Esophagus muscularis mucosa (tissue), 4 donors: ENCODE results near the gene INCENP. TPM values are rescaled to one million over a fixed set of nuclear protein-coding genes. Genes with fewer than 3 reads are reported as not detected.

Experiments used
- DNase-seq: peaks from one replicate; pipeline ENCODE4 v3.0.0-alpha.2; 2017; ENCODE audit errors: extremely low spot score
- H3K27ac ChIP-seq, 4 donors: fragments of 200-600 bp; sonication (generic); replicated peaks in 1 of 4; 1 replicate in 3 of 4; 2 replicates in 1 of 4; pipeline ENCODE4 v1.5.1; 2016 to 2019; ENCODE audit warnings: mild to moderate bottlenecking in 1 of 4
- H3K27me3 ChIP-seq, 4 donors: fragments of 200-600 bp; sonication (generic); one replicate each; pipeline versions ENCODE4 v1.5.1 to v1.6.0; 2016 to 2019
- H3K36me3 ChIP-seq, 4 donors: fragments of 200-600 bp; sonication (generic); one replicate each; pipeline ENCODE4 v1.5.1; 2016 to 2019
- H3K4me1 ChIP-seq, 4 donors: fragments of 200-600 bp; sonication (generic); one replicate each; pipeline ENCODE4 v1.5.1; 2016 to 2019
- H3K4me3 ChIP-seq, 4 donors: fragments of 200-600 bp; sonication (generic); 1 replicate in 2 of 4; 2 replicates in 2 of 4; pipeline ENCODE4 v1.5.1; 2016 to 2019; ENCODE audit warnings: mild to moderate bottlenecking in 4 of 4, moderate library complexity in 1 of 4
- H3K9me3 ChIP-seq, 4 donors: fragments of 200-600 bp; sonication (generic); 1 replicate in 3 of 4; 2 replicates in 1 of 4; pipeline ENCODE4 v1.5.1; 2016 to 2019
- EP300 ChIP-seq: sonication (generic); formaldehyde crosslinking; IDR thresholded peaks from one replicate; pipeline ENCODE4 v1.6.1; 2017; ENCODE audit warnings: antibody characterized with exemption
- POLR2A ChIP-seq: fragments of 450-650 bp; IDR thresholded peaks from one replicate; pipeline ENCODE4 v1.6.1; 2017; ENCODE audit warnings: antibody characterized with exemption, moderate library complexity, mild to moderate bottlenecking, low read depth
- POLR2AphosphoS5 ChIP-seq, 2 donors: sonication (generic); formaldehyde crosslinking; IDR thresholded peaks; one replicate each; pipeline ENCODE4 v1.6.1; 2017; ENCODE audit warnings: antibody characterized with exemption in 2 of 2
- WGBS: methylation state at CpG from one replicate; pipeline ENCODE4 v1.1.5; 2018; 5-methylcytosine and 5-hydroxymethylcytosine counted together
- intact Hi-C: fragments of 100-400 bp; cut with DNase I; formaldehyde crosslinking; loops from one replicate; pipeline ENCODE4 v1.15.1; 2023
- total RNA-seq, 4 donors: library from RNA; depleted of rRNA; stranded (reverse); fragments of >200 nt; gene quantifications; one replicate each; pipeline versions ENCODE4 v1.1.0 to v1.2.1, GENCODE V29; 2016
- TF ChIP-seq, protein P1 (sequence below), 3 experiments: fragments of 200-600 bp in 2 of 3; fragments of 450-650 bp in 1 of 3; sonication (generic) in 2 of 3; IDR thresholded peaks; one replicate each; pipeline ENCODE4 v1.5.1; 2017 to 2019; ENCODE audit warnings: antibody characterized with exemption in 3 of 3, mild to moderate bottlenecking in 2 of 3, moderate library complexity in 1 of 3

Gene INCENP
- total RNA-seq, 4 donors from 2014 or later = 13.8 to 20.3 (median 16.0) TPM

- 78% methylated on average over 2 of the region's 2 CpGs for WGBS
Measured at GRCh38 chr11:62153087-62153395, 29.2 kb downstream of the INCENP start.

GRCh38 chr11:62153617-62154016, 29.8 kb downstream of the INCENP start:
- H3K36me3 ChIP-seq = peaks cover 24 to 45% (median 41%) of the 10 kb centered on the region in 4 donors
- 80% methylated on average over 3 of the region's 3 CpGs for WGBS
- no peaks in the 10 kb centered on the region for H3K27me3 ChIP-seq
- no peak overlapping the region for H3K27ac ChIP-seq
- DNase-seq = no peak
- intact Hi-C loops = no loop called here
- no peak overlapping the region for H3K4me3 ChIP-seq
- H3K4me1 ChIP-seq = peaks cover 6 to 8% (median 8%) of the 10 kb centered on the region in 4 donors
- no peaks in the 10 kb centered on the region for H3K9me3 ChIP-seq
- no peak for TF ChIP-seq EP300
- TF ChIP-seq POLR2AphosphoS5 (IDR thresholded peaks at IDR 0.05) = no peak
- TF ChIP-seq POLR2A = no peak
- TF ChIP-seq, protein P1, sequence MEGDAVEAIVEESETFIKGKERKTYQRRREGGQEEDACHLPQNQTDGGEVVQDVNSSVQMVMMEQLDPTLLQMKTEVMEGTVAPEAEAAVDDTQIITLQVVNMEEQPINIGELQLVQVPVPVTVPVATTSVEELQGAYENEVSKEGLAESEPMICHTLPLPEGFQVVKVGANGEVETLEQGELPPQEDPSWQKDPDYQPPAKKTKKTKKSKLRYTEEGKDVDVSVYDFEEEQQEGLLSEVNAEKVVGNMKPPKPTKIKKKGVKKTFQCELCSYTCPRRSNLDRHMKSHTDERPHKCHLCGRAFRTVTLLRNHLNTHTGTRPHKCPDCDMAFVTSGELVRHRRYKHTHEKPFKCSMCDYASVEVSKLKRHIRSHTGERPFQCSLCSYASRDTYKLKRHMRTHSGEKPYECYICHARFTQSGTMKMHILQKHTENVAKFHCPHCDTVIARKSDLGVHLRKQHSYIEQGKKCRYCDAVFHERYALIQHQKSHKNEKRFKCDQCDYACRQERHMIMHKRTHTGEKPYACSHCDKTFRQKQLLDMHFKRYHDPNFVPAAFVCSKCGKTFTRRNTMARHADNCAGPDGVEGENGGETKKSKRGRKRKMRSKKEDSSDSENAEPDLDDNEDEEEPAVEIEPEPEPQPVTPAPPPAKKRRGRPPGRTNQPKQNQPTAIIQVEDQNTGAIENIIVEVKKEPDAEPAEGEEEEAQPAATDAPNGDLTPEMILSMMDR (IDR thresholded peaks at IDR 0.05) = no peak

More at GRCh38 chr11:62153087-62153395, 29.2 kb downstream of the INCENP start:
- peaks cover 30 to 51% (median 47%) of the 10 kb centered on the region in 4 donors for H3K36me3 ChIP-seq
- no peak for TF ChIP-seq POLR2A
- TF ChIP-seq EP300 = no peak
- TF ChIP-seq, protein P1 (IDR thresholded peaks at IDR 0.05) = no peak
- TF ChIP-seq POLR2AphosphoS5 (IDR thresholded peaks at IDR 0.05) = no peak
- no peak overlapping the region for H3K4me3 ChIP-seq
- H3K4me1 ChIP-seq = peaks cover 6 to 8% (median 8%) of the 10 kb centered on the region in 4 donors
- H3K9me3 ChIP-seq = no peaks in the 10 kb centered on the region
- no peaks in the 10 kb centered on the region for H3K27me3 ChIP-seq
- DNase-seq = no peak
- intact Hi-C loops = no loop called here
- no peak overlapping the region for H3K27ac ChIP-seq

GRCh38 chr11:62157603-62158002, 33.8 kb downstream of the INCENP start:
- TF ChIP-seq POLR2A (no peak), EP300 (no peak), POLR2AphosphoS5 (IDR thresholded peaks at IDR 0.05) (no peak)
- TF ChIP-seq, protein P1 (IDR thresholded peaks at IDR 0.05) = no peak
- Histone ChIP-seq H3K9me3 (peaks cover 0 to 3% (median 0%) of the 10 kb centered on the region in 4 donors), H3K36me3 (peaks cover 0 to 7% (median 2%) of the 10 kb centered on the region in 4 donors), H3K4me3 (no peak overlapping the region), H3K4me1 (peaks cover 3 to 8% (median 5%) of the 10 kb centered on the region in 4 donors), H3K27ac (no peak overlapping the region), H3K27me3 (no peaks in the 10 kb centered on the region)
- DNase-seq = peak; percentile 8
- intact Hi-C loops = no loop called here
- 37% methylated on average over 5 of the region's 6 CpGs for WGBS

- intact Hi-C loops = no loop called here
- TF ChIP-seq POLR2AphosphoS5 (IDR thresholded peaks at IDR 0.05) (no peak), POLR2A (no peak), EP300 (no peak)
- TF ChIP-seq, protein P1 (IDR thresholded peaks at IDR 0.05) = no peak
- H3K9me3 ChIP-seq = peaks cover 0 to under 1% (median 0%) of the 10 kb centered on the region in 4 donors
- 83% methylated on average over 10 of the region's 10 CpGs for WGBS
- peaks cover 0 to 4% (median 4%) of the 10 kb centered on the region in 4 donors for H3K4me1 ChIP-seq
- peaks cover 0 to 34% (median 0%) of the 10 kb centered on the region in 4 donors for H3K27me3 ChIP-seq
- no peak overlapping the region for H3K4me3 ChIP-seq
- DNase-seq = no peak
- H3K36me3 ChIP-seq = no peaks in the 10 kb centered on the region
- no peak overlapping the region for H3K27ac ChIP-seq
Measured at GRCh38 chr11:62166371-62166770, 42.6 kb downstream of the INCENP start.

DNA sequence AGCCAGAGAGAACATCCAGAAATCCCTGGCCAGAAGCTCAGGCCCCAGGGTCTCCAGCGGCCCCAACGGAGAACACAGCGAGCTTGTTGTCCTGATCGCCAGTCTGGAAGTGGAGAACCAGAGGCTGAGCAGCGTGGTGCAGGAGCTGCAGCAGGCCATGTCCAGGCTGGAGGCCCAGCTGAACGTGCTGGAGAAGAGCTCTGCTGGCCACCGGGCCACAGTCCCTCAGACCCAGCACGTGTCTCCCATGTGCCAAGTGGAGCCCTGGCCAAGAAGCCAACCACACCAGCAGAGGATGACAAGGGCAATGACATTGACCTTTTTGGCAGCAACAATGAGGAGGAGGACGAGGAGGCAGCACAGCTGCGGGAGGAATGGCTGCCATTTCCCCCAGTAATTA, 45.6 kb downstream of the INCENP start:
- WGBS = 51% methylated on average over 3 of the region's 10 CpGs

More for the DNA sequence above, 45.6 kb downstream of the INCENP start:
- Histone ChIP-seq H3K27me3 (peaks cover 0 to 40% (median 3%) of the 10 kb centered on the region in 4 donors), H3K4me3 (no peak overlapping the region), H3K27ac (no peak overlapping the region), H3K9me3 (no peaks in the 10 kb centered on the region), H3K36me3 (no peaks in the 10 kb centered on the region), H3K4me1 (peaks cover 0 to 12% (median 6%) of the 10 kb centered on the region in 4 donors)
- no peak for DNase-seq
- intact Hi-C loops = no loop called here
- TF ChIP-seq POLR2A = no peak
